GM19372 (cell line): ENCODE results near the gene STEAP1B.
"Not testable (repeated sequence)": the region's sequence is repeated elsewhere in the genome, so short reads cannot be mapped to it uniquely, and the experiment has no call there.

Experiments used
- ATAC-seq: cut with Tn5 transposase; IDR thresholded peaks from one replicate; pipeline ENCODE4 v1.9.1; 2021; ENCODE audit warnings: mild to moderate bottlenecking, low read depth, moderate library complexity; ENCODE audit not compliant: unreplicated experiment

Gene STEAP1B

GRCh38 chr7:22499888-22500689 lies at the start of gene STEAP1B:
TSS of gene STEAP1B (minus strand) at chr7:22500188. CDS start at chr7:22494855, 5,333 bp downstream.
- peak; percentile 92 for ATAC-seq

- no peak for ATAC-seq
These were observed 49.1 kb upstream of the STEAP1B start for GRCh38 chr7:22549051-22549450.

- ATAC-seq: no peak
These were observed 48.3 kb upstream of the STEAP1B start for GRCh38 chr7:22548313-22548712.

- no peak for ATAC-seq
These were observed 46.8 kb upstream of the STEAP1B start for GRCh38 chr7:22546769-22547168.

- no peak for ATAC-seq
These were observed 45.5 kb upstream of the STEAP1B start for GRCh38 chr7:22545529-22545928.

- ATAC-seq: no peak
These were observed 44.3 kb upstream of the STEAP1B start for GRCh38 chr7:22544245-22544644.

- ATAC-seq: no peak
These were observed 43.2 kb upstream of the STEAP1B start for GRCh38 chr7:22543169-22543568.

GRCh38 chr7:22542669-22543068 lies 42.7 kb upstream of the STEAP1B start:
- no peak for ATAC-seq

GRCh38 chr7:22542254-22542653 lies 42.3 kb upstream of the STEAP1B start:
- no peak for ATAC-seq

- no peak for ATAC-seq
These were observed 41.8 kb upstream of the STEAP1B start for GRCh38 chr7:22541789-22542188.

GRCh38 chr7:22528537-22528936 lies 28.5 kb upstream of the STEAP1B start:
- ATAC-seq: not testable (repeated sequence)

GRCh38 chr7:22524353-22524947 lies 24.5 kb upstream of the STEAP1B start:
- ATAC-seq: not testable (repeated sequence)

GRCh38 chr7:22523478-22524352 lies 23.7 kb upstream of the STEAP1B start:
- not testable (repeated sequence) for ATAC-seq

- ATAC-seq: not testable (repeated sequence)
These were observed 19.6 kb upstream of the STEAP1B start for GRCh38 chr7:22519560-22519959.

- not testable (repeated sequence) for ATAC-seq
These were observed 17.0 kb upstream of the STEAP1B start for GRCh38 chr7:22516950-22517349.

GRCh38 chr7:22514963-22515362 lies 15.0 kb upstream of the STEAP1B start:
- ATAC-seq: not testable (repeated sequence)

GRCh38 chr7:22507320-22507719 lies 7.3 kb upstream of the STEAP1B start:
- ATAC-seq: not testable (repeated sequence)

GRCh38 chr7:22506316-22507020 lies 6.5 kb upstream of the STEAP1B start:
- not testable (repeated sequence) for ATAC-seq

- not testable (repeated sequence) for ATAC-seq
These were observed 4.5 kb upstream of the STEAP1B start for GRCh38 chr7:22504519-22504918.

GRCh38 chr7:22502104-22502503 lies 2.1 kb upstream of the STEAP1B start:
- ATAC-seq: not testable (repeated sequence)
